B cell (primary cell): ENCODE data around the gene CELA2A.

Source experiments
- CTCF ChIP-seq: fragments of 200-600 bp; IDR thresholded peaks from one replicate; pipeline ENCODE4 v1.8.0; 2022; ENCODE audit warnings: antibody characterized with exemption, mild to moderate bottlenecking
- EZH2 ChIP-seq: IDR thresholded peaks from 2 replicates; pipeline ENCODE4 v1.6.1; 2012; ENCODE audit warnings: borderline replicate concordance, low read depth, mild to moderate bottlenecking, moderate library complexity, low read length; ENCODE audit not compliant: insufficient read depth, poor library complexity, severe bottlenecking

GRCh38 chr1:15417059-15417934 is 39.2 kb upstream of the CELA2A start:
- TF ChIP-seq CTCF (no peak), EZH2 (no peak)
